NT2/D1 (cell line): ENCODE results near the gene HOXA3.
A peak's percentile ranks its signal among the peaks of the same experiment; 100 is the strongest.

Experiments
- SUZ12 ChIP-seq: IDR thresholded peaks from 2 replicates; pipeline ENCODE4 v1.6.1; 2011; ENCODE audit not compliant: insufficient read length, insufficient read depth; ENCODE audit errors: extremely low read depth
- YY1 ChIP-seq: IDR thresholded peaks from 2 replicates; pipeline ENCODE4 v1.6.1; 2011; ENCODE audit not compliant: insufficient read length, insufficient read depth
- ZNF274 ChIP-seq: IDR thresholded peaks from 2 replicates; pipeline ENCODE4 v1.6.1; 2011; ENCODE audit warnings: mild to moderate bottlenecking, low read depth, low read length

DNA sequence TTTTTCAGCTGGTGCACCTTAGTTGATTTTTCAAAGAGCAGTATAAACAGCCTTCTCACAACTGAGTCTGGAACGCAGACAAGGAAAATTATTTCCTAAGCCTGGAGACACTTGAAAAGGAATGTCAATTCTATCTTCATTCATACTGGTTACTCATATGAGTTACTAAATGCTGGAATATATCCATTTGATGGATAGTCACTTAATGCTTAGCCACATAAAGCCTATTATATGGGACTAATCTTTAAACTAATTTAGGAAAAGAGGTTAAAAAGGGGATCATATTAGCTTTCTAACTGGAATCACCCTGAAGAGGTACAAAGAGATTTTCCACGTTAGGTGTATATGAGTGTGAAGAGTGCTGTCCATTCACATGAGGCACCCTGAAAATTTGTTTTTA, 20.2 kb downstream of the HOXA3 start:
- TF ChIP-seq YY1 (no peak), ZNF274 (no peak), SUZ12 (peak; percentile 9)
